GM13976 (cell line): ENCODE data around the gene ATRIP.
A peak's percentile ranks its signal among the peaks of the same experiment; 100 is the strongest.

Source experiments
- DNase-seq: peaks from one replicate; pipeline ENCODE4 v3.0.0; 2012; ENCODE audit warnings: low spot score
- in situ Hi-C: fragments of 300-500 bp; cut with MboI; formaldehyde crosslinking; loops from one replicate; pipeline ENCODE4 v1.12.0; 2022; ENCODE audit warnings: low sequenced_read_pairs, mixed read lengths, inconsistent platforms; ENCODE audit not compliant: unreplicated experiment
- TF ChIP-seq, protein P1 (sequence below): IDR thresholded peaks from 2 replicates; pipeline ENCODE4 v1.5.1; 2012; ENCODE audit warnings: borderline replicate concordance, mild to moderate bottlenecking; ENCODE audit not compliant: insufficient read depth; ENCODE audit errors: extremely low read depth, missing control alignments, control extremely low read depth

The ATRIP gene

DNA sequence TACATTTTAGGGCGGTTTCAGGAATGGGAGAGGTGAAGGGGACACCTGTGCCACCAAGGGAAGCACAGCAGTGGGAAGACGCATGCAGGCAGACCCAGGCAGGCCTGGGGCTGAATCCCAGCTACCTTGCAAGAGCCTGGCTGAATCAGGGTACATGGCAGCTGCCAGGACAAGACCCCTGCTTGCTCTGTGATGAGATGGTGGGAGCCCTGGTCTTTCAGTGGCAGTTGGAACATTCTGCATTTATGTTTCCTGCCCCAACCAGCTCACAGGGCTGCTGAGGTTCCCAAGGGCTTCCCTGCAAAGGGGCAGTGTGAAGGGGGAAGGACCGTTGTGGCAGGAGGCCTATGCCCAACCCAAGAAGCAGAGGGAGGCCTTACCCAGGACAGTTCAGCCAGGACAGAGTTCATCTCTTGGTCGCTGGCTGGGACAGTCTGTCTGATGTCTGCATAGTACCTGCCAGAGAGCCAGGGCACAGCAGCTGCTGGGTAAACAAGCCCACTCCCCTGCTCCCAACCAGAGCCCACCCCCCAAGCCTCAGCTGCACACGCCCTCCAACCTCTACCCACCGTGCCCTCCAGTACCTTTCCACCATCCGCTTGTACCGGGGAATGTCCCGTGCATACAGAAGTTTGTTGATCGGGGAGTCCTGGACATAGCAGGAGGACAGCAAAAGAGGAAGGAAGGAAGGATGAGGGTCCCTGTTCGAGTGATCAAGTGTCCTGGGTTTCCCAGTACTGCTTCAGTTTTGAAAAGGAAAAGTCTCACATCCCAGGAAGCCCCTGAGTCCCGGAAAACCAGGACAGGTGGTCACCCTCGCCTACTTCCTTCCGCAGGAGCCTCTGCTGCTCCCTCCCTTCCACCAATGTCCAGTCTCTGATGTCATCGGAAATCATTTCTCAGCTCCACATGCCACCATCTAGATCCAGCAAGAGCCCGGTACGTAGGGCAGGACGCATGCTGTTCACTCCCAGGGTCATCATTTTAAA, 39.8 kb upstream of the ATRIP start:
- in situ Hi-C loops, result no loop called here
- TF ChIP-seq, protein P1, sequence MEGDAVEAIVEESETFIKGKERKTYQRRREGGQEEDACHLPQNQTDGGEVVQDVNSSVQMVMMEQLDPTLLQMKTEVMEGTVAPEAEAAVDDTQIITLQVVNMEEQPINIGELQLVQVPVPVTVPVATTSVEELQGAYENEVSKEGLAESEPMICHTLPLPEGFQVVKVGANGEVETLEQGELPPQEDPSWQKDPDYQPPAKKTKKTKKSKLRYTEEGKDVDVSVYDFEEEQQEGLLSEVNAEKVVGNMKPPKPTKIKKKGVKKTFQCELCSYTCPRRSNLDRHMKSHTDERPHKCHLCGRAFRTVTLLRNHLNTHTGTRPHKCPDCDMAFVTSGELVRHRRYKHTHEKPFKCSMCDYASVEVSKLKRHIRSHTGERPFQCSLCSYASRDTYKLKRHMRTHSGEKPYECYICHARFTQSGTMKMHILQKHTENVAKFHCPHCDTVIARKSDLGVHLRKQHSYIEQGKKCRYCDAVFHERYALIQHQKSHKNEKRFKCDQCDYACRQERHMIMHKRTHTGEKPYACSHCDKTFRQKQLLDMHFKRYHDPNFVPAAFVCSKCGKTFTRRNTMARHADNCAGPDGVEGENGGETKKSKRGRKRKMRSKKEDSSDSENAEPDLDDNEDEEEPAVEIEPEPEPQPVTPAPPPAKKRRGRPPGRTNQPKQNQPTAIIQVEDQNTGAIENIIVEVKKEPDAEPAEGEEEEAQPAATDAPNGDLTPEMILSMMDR, result no peak
- peak; percentile 24 for DNase-seq

DNA sequence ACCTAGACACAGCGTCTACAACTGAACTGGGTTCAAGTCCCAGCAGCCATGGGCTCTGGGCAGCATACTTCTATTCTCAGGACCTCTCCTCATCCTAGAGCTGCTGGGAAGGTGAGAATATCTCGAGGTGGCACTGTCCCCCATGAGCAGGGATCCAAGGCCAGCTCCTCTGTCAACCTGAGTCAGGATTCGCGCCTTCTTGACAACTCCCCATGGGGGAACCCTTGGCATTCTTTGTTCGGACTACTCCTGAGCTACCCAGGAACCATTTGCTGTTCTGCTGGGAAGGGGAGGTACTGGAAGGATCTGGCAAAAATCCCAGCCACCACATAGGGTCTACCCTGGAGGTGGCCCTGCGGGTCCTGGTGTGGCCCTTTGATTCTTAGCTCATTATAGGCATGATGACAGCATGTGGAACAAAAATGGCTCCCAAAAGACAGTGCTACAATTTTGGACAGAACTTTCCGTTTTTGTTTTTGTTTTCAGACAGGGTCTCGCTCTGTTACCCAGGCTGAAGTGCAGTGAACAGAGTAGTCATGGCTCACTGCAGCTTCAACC, 38.9 kb upstream of the ATRIP start:
- in situ Hi-C loops, result no loop called here
- TF ChIP-seq, protein P1, result no peak
- DNase-seq, result peak; percentile 24

DNA sequence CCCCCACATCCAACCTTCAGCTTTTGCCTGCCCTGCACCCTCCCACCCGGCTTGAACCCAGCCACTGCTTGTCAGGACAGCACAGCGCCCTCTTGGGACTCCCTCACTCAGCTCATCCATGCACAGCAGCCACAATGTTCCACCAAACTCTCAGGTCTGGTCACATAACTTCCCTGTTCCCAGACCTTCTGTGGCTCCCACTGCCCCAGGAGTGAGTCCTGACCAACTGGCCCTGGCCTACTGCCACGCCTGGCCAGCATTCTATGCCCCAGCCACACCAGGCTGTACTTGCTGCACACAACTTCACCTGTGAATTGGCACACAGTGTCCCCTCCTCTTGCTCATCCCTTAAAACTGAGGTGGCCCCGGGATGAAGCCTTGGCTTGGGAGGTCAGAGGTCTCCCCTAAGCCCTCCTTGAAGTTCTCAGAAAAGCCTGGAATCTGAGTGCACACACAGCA, 37.7 kb upstream of the ATRIP start:
- TF ChIP-seq, protein P1, result no peak
- in situ Hi-C loops, result no loop called here
- peak; percentile 35 for DNase-seq

DNA sequence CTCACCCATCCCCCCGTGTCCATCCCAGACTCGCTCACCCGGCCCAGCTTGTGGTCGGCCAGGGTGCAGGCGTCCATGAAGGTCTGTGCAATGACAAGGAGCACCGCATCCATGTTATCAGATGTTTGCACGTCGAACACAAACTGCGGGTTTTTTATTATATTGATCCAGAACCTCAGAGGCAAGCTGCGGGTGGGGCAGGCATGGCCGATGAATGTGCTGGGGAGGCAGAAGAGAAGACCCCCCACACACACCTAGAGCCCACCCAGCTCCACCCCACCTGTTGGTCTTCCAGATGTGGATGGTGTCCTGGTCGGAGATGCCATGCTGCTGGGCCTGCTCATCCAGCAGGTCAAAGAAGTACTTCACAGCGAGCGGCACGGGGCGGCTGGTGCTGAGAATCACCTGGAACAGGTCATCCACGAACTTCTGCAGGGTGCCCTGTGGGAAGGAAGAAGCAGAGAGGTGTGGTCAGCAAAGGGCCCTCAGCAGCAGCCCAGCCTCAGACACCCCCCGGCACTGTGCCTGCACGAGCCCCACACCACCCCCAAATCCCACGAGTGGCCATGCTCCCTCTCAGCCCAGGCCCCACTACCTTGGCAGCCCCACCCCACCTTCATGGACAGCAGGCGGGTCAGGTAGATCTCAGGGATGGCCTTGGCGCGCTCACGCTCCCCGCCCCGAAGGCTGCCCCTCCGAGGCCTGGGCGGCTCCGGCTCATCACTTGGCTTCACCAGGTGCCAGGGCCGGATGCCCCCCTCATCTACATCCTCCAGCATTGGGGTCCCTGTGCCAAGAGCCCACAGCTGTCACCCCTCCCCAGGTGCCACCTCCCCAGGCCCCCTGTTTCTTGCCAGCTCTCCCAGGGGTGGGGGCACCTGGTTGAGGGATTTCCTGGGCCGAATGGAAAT, 37.0 kb upstream of the ATRIP start:
- peak; percentile 26 for DNase-seq
- TF ChIP-seq, protein P1, result no peak
- in situ Hi-C loops, result no loop called here

DNA sequence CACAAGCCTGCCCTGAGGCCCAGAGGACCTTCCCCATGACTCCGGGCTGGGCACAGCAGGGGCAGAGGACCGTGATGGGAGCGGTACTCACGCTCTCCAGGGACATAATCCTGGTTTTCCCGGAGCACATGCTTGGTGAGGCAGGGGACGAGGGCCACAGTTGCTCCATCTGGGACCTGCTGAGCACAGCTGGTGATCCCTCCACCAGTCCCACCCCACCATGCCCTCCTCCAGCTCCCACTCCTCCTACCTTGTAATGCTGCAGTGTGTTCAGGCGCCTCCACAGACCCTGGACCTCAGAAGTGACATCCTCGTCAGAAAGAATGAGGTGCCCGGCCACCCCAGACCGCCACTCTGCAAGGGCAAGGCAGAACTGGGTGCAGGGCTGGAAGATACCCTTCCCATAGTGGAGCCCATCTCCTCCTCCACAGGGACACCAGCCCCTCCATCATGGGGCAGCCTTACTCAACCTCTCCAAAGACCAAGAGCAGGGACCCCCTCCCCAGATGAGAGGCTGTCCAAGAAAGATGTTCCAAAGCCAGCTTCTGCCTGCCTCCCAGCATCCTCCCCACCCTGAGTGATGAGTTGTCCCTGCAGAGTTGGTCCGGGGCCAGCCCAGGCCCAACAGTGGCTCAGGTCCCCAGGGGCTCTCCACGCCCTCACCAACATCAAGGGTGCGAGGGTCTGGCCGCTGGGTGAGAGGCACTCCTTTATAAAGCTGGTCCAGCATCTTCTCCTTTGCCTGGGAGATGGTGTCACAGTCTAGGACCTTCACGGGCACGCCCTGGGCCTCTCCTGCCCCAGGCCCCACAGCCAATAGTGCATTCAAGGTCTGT, 36.1 kb upstream of the ATRIP start:
- TF ChIP-seq, protein P1, result no peak
- no peak for DNase-seq
- in situ Hi-C loops, result no loop called here
